ENCODE data around the gene AMZ1. TPM values are rescaled to one million over a fixed set of nuclear protein-coding genes. Genes with fewer than 3 reads are reported as not detected.
"Not testable (repeated sequence)": the region's sequence is repeated elsewhere in the genome, so short reads cannot be mapped to it uniquely, and the experiment has no call there.

AMZ1 gene
- total RNA-seq, 1 experiment from 2014 or later: 0.85 TPM

DNA sequence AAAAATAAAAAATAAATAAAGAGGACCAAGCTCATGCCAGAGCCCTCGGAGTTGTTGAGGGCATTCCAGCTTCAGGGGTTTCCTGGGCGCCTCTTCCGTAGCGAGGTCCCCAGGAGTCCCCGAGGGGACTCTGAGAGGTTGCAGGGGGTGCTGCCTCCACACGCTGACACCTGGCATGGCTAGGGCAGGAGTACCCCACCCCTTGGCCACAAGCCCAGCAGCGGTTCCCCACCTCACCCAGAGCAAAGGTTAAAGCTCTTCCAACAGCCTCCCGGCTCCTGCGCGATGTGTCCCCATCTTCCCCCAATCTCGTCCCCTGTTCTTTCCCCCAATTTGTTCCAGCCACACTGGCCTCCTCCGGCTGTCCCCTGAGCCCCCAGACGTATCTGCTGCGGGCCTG, 4.5 kb downstream of the AMZ1 start:
- CTCF ChIA-PET: interaction anchor here (1.9 to 9.3 kb wide), 3 partner anchors 11 to 22 kb away, joined by 10 to 102 read pairs (median 40); no protein-coding TSS in a partner anchor

DNA sequence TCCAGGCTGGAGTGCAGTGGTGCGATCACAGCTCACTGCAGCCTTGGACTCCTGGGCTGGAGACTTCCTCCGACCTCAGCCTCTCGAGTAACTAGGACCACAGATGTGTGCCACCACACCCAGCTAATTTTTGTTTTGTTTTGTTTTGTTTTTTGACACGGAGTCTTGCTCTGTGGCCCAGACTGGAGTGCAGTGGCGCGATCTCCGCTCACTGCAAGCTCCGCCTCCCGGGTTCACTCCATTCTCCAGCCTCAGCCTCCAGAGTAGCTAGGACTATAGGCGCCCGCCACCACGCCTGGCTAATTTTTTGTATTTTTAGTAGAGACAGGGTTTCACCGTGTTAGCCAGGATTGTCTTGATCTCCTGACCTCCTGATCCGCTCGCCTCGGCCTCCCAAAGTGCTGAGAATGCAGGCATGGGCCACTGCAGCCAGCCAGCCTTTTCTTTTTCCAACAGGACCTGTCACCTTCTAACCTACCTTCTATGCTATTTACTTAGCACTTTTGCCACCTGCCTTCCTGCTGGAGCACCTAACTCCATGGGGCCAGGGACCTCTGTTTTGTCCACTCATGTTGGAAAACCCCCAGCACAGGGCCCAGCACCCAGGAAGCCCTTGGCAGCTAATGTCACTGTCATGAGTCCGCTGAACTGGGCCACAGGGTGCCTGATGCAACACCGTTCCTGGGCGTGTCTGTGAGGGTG, 5.6 kb downstream of the AMZ1 start:
- H3K4me3 Mint-ChIP-seq; POLR2A ChIA-PET; DNase-seq (ENCODE audit: low spot score); H3K9me3 Mint-ChIP-seq; H3K36me3 Mint-ChIP-seq; ATAC-seq: not testable (repeated sequence)
- TF ChIP-seq GABPB1 (CRISPR knock-in tag; IDR thresholded peaks at IDR 0.05): peak; percentile 99
- Mint-ChIP-seq H3K4me1 (peaks cover 11% of the 10 kb centered on the region), H3K27ac (peak overlapping the region; percentile 19; the same call in 1 of the 2 replicates), H3K27me3 (ENCODE audit: low read depth) (peaks cover 15% of the 10 kb centered on the region)
- CTCF ChIA-PET: interaction anchor here (0.7 to 9.3 kb wide), 5 partner anchors 12 to 25 kb away, joined by 3 to 102 read pairs (median 10); no protein-coding TSS in a partner anchor

More for the DNA sequence above, 4.5 kb downstream of the AMZ1 start:
- Mint-ChIP-seq H3K27ac (no peak overlapping the region), H3K9me3 (no peaks in the 10 kb centered on the region), H3K36me3 (no peaks in the 10 kb centered on the region), H3K4me1 (peaks cover 12% of the 10 kb centered on the region), H3K27me3 (ENCODE audit: low read depth) (peaks cover 20% of the 10 kb centered on the region), H3K4me3 (no peak overlapping the region)
- ATAC-seq (no peak), DNase-seq (ENCODE audit: low spot score) (no peak)
- POLR2A ChIA-PET: no interaction called here
- TF ChIP-seq, protein P1, sequence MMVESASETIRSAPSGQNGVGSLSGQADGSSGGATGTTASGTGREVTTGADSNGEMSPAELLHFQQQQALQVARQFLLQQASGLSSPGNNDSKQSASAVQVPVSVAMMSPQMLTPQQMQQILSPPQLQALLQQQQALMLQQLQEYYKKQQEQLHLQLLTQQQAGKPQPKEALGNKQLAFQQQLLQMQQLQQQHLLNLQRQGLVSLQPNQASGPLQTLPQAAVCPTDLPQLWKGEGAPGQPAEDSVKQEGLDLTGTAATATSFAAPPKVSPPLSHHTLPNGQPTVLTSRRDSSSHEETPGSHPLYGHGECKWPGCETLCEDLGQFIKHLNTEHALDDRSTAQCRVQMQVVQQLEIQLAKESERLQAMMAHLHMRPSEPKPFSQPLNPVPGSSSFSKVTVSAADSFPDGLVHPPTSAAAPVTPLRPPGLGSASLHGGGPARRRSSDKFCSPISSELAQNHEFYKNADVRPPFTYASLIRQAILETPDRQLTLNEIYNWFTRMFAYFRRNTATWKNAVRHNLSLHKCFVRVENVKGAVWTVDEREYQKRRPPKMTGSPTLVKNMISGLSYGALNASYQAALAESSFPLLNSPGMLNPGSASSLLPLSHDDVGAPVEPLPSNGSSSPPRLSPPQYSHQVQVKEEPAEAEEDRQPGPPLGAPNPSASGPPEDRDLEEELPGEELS (CRISPR knock-in tag; IDR thresholded peaks at IDR 0.05): no peak
- TF ChIP-seq, protein P2, sequence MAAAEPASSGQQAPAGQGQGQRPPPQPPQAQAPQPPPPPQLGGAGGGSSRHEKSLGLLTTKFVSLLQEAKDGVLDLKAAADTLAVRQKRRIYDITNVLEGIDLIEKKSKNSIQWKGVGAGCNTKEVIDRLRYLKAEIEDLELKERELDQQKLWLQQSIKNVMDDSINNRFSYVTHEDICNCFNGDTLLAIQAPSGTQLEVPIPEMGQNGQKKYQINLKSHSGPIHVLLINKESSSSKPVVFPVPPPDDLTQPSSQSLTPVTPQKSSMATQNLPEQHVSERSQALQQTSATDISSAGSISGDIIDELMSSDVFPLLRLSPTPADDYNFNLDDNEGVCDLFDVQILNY (CRISPR knock-in tag; IDR thresholded peaks at IDR 0.05): no peak
- TF ChIP-seq ELF4 (CRISPR knock-in tag; IDR thresholded peaks at IDR 0.05; ENCODE audit: low read depth): no peak
- TF ChIP-seq FOXK1 (CRISPR knock-in tag; IDR thresholded peaks at IDR 0.05): no peak
- TF ChIP-seq FOXJ3 (CRISPR knock-in tag; IDR thresholded peaks at IDR 0.05; ENCODE audit: borderline replicate concordance): no peak
- no peak for TF ChIP-seq RORB (CRISPR knock-in tag; IDR thresholded peaks at IDR 0.05)
- TF ChIP-seq RELA (CRISPR knock-in tag; IDR thresholded peaks at IDR 0.05; ENCODE audit: borderline replicate concordance): no peak
- TF ChIP-seq, protein P3, sequence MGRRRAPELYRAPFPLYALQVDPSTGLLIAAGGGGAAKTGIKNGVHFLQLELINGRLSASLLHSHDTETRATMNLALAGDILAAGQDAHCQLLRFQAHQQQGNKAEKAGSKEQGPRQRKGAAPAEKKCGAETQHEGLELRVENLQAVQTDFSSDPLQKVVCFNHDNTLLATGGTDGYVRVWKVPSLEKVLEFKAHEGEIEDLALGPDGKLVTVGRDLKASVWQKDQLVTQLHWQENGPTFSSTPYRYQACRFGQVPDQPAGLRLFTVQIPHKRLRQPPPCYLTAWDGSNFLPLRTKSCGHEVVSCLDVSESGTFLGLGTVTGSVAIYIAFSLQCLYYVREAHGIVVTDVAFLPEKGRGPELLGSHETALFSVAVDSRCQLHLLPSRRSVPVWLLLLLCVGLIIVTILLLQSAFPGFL (CRISPR knock-in tag; IDR thresholded peaks at IDR 0.05; ENCODE audit: borderline replicate concordance): no peak
- no peak for TF ChIP-seq ZBTB21 (CRISPR knock-in tag; IDR thresholded peaks at IDR 0.05; ENCODE audit: borderline replicate concordance)
- TF ChIP-seq, protein P4, sequence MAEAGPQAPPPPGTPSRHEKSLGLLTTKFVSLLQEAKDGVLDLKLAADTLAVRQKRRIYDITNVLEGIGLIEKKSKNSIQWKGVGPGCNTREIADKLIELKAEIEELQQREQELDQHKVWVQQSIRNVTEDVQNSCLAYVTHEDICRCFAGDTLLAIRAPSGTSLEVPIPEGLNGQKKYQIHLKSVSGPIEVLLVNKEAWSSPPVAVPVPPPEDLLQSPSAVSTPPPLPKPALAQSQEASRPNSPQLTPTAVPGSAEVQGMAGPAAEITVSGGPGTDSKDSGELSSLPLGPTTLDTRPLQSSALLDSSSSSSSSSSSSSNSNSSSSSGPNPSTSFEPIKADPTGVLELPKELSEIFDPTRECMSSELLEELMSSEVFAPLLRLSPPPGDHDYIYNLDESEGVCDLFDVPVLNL (CRISPR knock-in tag; IDR thresholded peaks at IDR 0.05; ENCODE audit: borderline replicate concordance, low read depth): no peak
- TF ChIP-seq, protein P5, sequence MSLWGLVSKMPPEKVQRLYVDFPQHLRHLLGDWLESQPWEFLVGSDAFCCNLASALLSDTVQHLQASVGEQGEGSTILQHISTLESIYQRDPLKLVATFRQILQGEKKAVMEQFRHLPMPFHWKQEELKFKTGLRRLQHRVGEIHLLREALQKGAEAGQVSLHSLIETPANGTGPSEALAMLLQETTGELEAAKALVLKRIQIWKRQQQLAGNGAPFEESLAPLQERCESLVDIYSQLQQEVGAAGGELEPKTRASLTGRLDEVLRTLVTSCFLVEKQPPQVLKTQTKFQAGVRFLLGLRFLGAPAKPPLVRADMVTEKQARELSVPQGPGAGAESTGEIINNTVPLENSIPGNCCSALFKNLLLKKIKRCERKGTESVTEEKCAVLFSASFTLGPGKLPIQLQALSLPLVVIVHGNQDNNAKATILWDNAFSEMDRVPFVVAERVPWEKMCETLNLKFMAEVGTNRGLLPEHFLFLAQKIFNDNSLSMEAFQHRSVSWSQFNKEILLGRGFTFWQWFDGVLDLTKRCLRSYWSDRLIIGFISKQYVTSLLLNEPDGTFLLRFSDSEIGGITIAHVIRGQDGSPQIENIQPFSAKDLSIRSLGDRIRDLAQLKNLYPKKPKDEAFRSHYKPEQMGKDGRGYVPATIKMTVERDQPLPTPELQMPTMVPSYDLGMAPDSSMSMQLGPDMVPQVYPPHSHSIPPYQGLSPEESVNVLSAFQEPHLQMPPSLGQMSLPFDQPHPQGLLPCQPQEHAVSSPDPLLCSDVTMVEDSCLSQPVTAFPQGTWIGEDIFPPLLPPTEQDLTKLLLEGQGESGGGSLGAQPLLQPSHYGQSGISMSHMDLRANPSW (CRISPR knock-in tag; conservative IDR thresholded peaks at IDR 0.05; ENCODE audit: low read depth): no peak
- TF ChIP-seq MYBL2 (CRISPR knock-in tag; IDR thresholded peaks at IDR 0.05): no peak

DNA sequence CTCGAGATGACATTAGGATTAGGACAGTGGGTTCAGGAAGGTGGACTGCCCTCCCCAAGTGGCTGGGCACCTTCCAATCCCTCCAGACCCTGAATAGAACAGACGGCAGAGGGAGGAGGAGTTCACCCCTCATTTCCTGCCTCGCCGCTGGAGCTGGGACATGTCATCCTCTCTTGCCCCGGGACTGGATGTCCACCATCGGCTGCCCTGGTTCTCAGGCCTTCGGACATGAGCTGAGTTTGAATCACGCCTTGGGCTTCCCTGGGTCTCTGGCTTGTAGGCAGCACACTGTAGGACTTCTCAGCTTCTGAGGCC, 6.1 kb downstream of the AMZ1 start:
- H3K27me3 Mint-ChIP-seq (ENCODE audit: low read depth); H3K4me1 Mint-ChIP-seq; POLR2A ChIA-PET; H3K9me3 Mint-ChIP-seq; ATAC-seq; DNase-seq (ENCODE audit: low spot score); H3K4me3 Mint-ChIP-seq; H3K36me3 Mint-ChIP-seq: not testable (repeated sequence)
- H3K27ac Mint-ChIP-seq: peak overlapping the region; percentile 19; the same call in 1 of the 2 replicates
- CTCF ChIA-PET: interaction anchor here (0.7 to 9.3 kb wide), 4 partner anchors 13 to 25 kb away, joined by 3 to 102 read pairs (median 23); no protein-coding TSS in a partner anchor
